GM12864 (cell line): Measurements from ENCODE around the gene ZDHHC8.

Source experiments
- DNase-seq: peaks from one replicate; pipeline ENCODE4 v3.0.0-alpha.2; 2011; ENCODE audit warnings: low read depth
- H3K4me3 ChIP-seq: 2 replicates; pipeline ENCODE4 v1.5.1; 2011; ENCODE audit warnings: mild to moderate bottlenecking, low read depth, low read length, control low read depth
- CTCF ChIP-seq: IDR thresholded peaks from 2 replicates; pipeline ENCODE4 v1.5.1; 2011; ENCODE audit warnings: low read depth, mild to moderate bottlenecking, moderate library complexity, low read length, control low read depth, inconsistent platforms; ENCODE audit errors: missing control alignments

ZDHHC8 gene

GRCh38 chr22:20111689-20112622, 19.6 kb upstream of the ZDHHC8 start:
- DNase-seq, result no peak
- TF ChIP-seq CTCF, result no peak

GRCh38 chr22:20112623-20113511, 18.7 kb upstream of the ZDHHC8 start:
- DNase-seq, result no peak
- TF ChIP-seq CTCF, result no peak
- no peak overlapping the region for H3K4me3 ChIP-seq

More at GRCh38 chr22:20111689-20112622, 19.6 kb upstream of the ZDHHC8 start:
- no peak overlapping the region for H3K4me3 ChIP-seq

- no peak for DNase-seq
- no peak overlapping the region for H3K4me3 ChIP-seq
- TF ChIP-seq CTCF, result no peak
These were observed 17.9 kb upstream of the ZDHHC8 start for GRCh38 chr22:20113551-20114310.

- H3K4me3 ChIP-seq, result no peak overlapping the region
- TF ChIP-seq CTCF, result no peak
- DNase-seq, result no peak
These were observed 16.8 kb upstream of the ZDHHC8 start for GRCh38 chr22:20114506-20115475.

GRCh38 chr22:20115691-20116375, 15.8 kb upstream of the ZDHHC8 start, which contains the start of gene RANBP1:
Gene RANBP1 (plus strand): TSS chr22:20116104. CDS start chr22:20116185, 81 bp downstream.
- H3K4me3 ChIP-seq, result peak within 1 kb of the TSS; percentile 96
- DNase-seq, result no peak
- TF ChIP-seq CTCF, result no peak
